GM19025 (cell line): ENCODE data around the gene PRR19.

Experiments used
- ATAC-seq: cut with Tn5 transposase; IDR thresholded peaks from one replicate; pipeline ENCODE4 v1.9.1; 2021; ENCODE audit warnings: mild to moderate bottlenecking, low read depth, moderate library complexity; ENCODE audit not compliant: unreplicated experiment

The PRR19 gene

GRCh38 chr19:42281827-42282762 lies 19.8 kb upstream of the PRR19 start:
- ATAC-seq: no peak

- no peak for ATAC-seq
Measured at GRCh38 chr19:42282819-42283187, 19.1 kb upstream of the PRR19 start.

- peak; percentile 48 for ATAC-seq
Measured at GRCh38 chr19:42283188-42284065, 18.5 kb upstream of the PRR19 start.

GRCh38 chr19:42284066-42284501 lies 17.8 kb upstream of the PRR19 start:
- peak; percentile 41 for ATAC-seq

GRCh38 chr19:42284591-42285341 lies 17.2 kb upstream of the PRR19 start:
- ATAC-seq: no peak

GRCh38 chr19:42285541-42285941 lies 16.4 kb upstream of the PRR19 start:
- no peak for ATAC-seq

- no peak for ATAC-seq
Measured at GRCh38 chr19:42285988-42286348, 16.0 kb upstream of the PRR19 start.

- ATAC-seq: no peak
Measured at GRCh38 chr19:42286349-42287016, 15.4 kb upstream of the PRR19 start.

GRCh38 chr19:42287017-42287826 lies 14.7 kb upstream of the PRR19 start:
- no peak for ATAC-seq

- no peak for ATAC-seq
Measured at GRCh38 chr19:42287827-42288107, 14.2 kb upstream of the PRR19 start.

GRCh38 chr19:42288387-42288786 lies 13.5 kb upstream of the PRR19 start:
- ATAC-seq: no peak

GRCh38 chr19:42288881-42289555 lies 12.9 kb upstream of the PRR19 start:
- ATAC-seq: no peak

- no peak for ATAC-seq
Measured at GRCh38 chr19:42289556-42290041, 12.3 kb upstream of the PRR19 start.

- no peak for ATAC-seq
Measured at GRCh38 chr19:42290136-42290522, 11.8 kb upstream of the PRR19 start.

- no peak for ATAC-seq
Measured at GRCh38 chr19:42290523-42291434, 11.2 kb upstream of the PRR19 start.

GRCh38 chr19:42291435-42291810 lies 10.5 kb upstream of the PRR19 start:
- ATAC-seq: no peak

- no peak for ATAC-seq
Measured at GRCh38 chr19:42292042-42292960, 9.6 kb upstream of the PRR19 start.
